A549 (cell line): Measurements from ENCODE around the gene ME2.

ENCODE experiments used
- BHLHE40 ChIP-seq: IDR thresholded peaks from 2 replicates; pipeline ENCODE4 v1.6.1; 2012; ENCODE audit warnings: low read depth, low read length, inconsistent platforms
- CTCF ChIP-seq: fragments of >200 bp; sonication (Bioruptor Twin); formaldehyde crosslinking; IDR thresholded peaks from 3 replicates; pipeline ENCODE4 v1.5.1; 2016
- EHMT2 ChIP-seq: fragments of 200-600 bp; sonication (generic); IDR thresholded peaks from 2 replicates; pipeline ENCODE4 v1.6.1; 2016; ENCODE audit warnings: antibody characterized with exemption, low read depth, mild to moderate bottlenecking, moderate library complexity
- EP300 ChIP-seq, 2 experiments: fragments of >200 bp; sonication (Bioruptor Twin); formaldehyde crosslinking; IDR thresholded peaks; 2 replicates in 1 of 2; 3 replicates in 1 of 2; pipeline ENCODE4 v1.6.1; 2016 to 2017
- KDM1A ChIP-seq: fragments of 200-600 bp; sonication (generic); IDR thresholded peaks from 2 replicates; pipeline ENCODE4 v1.6.1; 2016; ENCODE audit warnings: low read depth, mild to moderate bottlenecking
- NR3C1 ChIP-seq: fragments of >200 bp; sonication (Bioruptor Twin); formaldehyde crosslinking; IDR thresholded peaks from 3 replicates; pipeline ENCODE4 v1.6.1; 2017
- POLR2A ChIP-seq: IDR thresholded peaks from 2 replicates; pipeline ENCODE4 v1.6.1; 2012; ENCODE audit warnings: mild to moderate bottlenecking, low read length
- TF ChIP-seq, protein P1 (sequence below): fragments of 200-600 bp; sonication (generic); IDR thresholded peaks from 2 replicates; pipeline ENCODE4 v1.6.1; 2016; ENCODE audit warnings: antibody characterized with exemption, mild to moderate bottlenecking, moderate library complexity
- TF ChIP-seq, protein P2 (sequence below): IDR thresholded peaks from 2 replicates; pipeline ENCODE4 v1.6.1; 2012
- TF ChIP-seq, protein P3 (sequence below): IDR thresholded peaks from 2 replicates; pipeline ENCODE4 v1.6.1; 2012

GRCh38 chr18:50844554-50844953 is 34.4 kb upstream of the ME2 start:
- TF ChIP-seq EP300 (IDR thresholded peaks at IDR 0.05) = no peak
- no peak for TF ChIP-seq NR3C1
- TF ChIP-seq EHMT2 = no peak
- TF ChIP-seq, protein P1, sequence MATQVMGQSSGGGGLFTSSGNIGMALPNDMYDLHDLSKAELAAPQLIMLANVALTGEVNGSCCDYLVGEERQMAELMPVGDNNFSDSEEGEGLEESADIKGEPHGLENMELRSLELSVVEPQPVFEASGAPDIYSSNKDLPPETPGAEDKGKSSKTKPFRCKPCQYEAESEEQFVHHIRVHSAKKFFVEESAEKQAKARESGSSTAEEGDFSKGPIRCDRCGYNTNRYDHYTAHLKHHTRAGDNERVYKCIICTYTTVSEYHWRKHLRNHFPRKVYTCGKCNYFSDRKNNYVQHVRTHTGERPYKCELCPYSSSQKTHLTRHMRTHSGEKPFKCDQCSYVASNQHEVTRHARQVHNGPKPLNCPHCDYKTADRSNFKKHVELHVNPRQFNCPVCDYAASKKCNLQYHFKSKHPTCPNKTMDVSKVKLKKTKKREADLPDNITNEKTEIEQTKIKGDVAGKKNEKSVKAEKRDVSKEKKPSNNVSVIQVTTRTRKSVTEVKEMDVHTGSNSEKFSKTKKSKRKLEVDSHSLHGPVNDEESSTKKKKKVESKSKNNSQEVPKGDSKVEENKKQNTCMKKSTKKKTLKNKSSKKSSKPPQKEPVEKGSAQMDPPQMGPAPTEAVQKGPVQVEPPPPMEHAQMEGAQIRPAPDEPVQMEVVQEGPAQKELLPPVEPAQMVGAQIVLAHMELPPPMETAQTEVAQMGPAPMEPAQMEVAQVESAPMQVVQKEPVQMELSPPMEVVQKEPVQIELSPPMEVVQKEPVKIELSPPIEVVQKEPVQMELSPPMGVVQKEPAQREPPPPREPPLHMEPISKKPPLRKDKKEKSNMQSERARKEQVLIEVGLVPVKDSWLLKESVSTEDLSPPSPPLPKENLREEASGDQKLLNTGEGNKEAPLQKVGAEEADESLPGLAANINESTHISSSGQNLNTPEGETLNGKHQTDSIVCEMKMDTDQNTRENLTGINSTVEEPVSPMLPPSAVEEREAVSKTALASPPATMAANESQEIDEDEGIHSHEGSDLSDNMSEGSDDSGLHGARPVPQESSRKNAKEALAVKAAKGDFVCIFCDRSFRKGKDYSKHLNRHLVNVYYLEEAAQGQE = no peak
- TF ChIP-seq CTCF = no peak
- no peak for TF ChIP-seq POLR2A
- TF ChIP-seq KDM1A = no peak
- TF ChIP-seq, protein P2, sequence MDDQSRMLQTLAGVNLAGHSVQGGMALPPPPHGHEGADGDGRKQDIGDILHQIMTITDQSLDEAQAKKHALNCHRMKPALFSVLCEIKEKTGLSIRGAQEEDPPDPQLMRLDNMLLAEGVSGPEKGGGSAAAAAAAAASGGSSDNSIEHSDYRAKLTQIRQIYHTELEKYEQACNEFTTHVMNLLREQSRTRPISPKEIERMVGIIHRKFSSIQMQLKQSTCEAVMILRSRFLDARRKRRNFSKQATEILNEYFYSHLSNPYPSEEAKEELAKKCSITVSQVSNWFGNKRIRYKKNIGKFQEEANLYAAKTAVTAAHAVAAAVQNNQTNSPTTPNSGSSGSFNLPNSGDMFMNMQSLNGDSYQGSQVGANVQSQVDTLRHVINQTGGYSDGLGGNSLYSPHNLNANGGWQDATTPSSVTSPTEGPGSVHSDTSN = no peak
- TF ChIP-seq BHLHE40 = no peak
- TF ChIP-seq, protein P3, sequence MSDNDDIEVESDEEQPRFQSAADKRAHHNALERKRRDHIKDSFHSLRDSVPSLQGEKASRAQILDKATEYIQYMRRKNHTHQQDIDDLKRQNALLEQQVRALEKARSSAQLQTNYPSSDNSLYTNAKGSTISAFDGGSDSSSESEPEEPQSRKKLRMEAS = no peak
